Skeletal muscle satellite cell (primary cell): ENCODE measurements around the gene SIRT6.

ENCODE experiments used
- H3K27me3 ChIP-seq: 2 replicates; pipeline ENCODE4 v1.7.0; 2013; ENCODE audit warnings: low read length; ENCODE audit not compliant: control insufficient read depth, insufficient read depth
- H3K36me3 ChIP-seq: 2 replicates; pipeline ENCODE4 v1.7.0; 2013; ENCODE audit warnings: mild to moderate bottlenecking, control low read depth, low read length; ENCODE audit not compliant: insufficient read depth
- H3K4me1 ChIP-seq: 2 replicates; pipeline ENCODE4 v1.7.0; 2013; ENCODE audit warnings: low read length; ENCODE audit not compliant: control insufficient read depth, insufficient read depth
- H3K4me2 ChIP-seq: 2 replicates; pipeline ENCODE4 v1.7.0; 2013; ENCODE audit warnings: mild to moderate bottlenecking, low read length
- H3K4me3 ChIP-seq: 2 replicates; pipeline ENCODE4 v1.7.0; 2013; ENCODE audit warnings: low read length
- H3K9ac ChIP-seq: 2 replicates; pipeline ENCODE4 v1.7.0; 2013; ENCODE audit warnings: mild to moderate bottlenecking, low read depth, low read length, moderate library complexity
- H3K9me3 ChIP-seq: replicated peaks from 2 replicates; pipeline ENCODE4 v1.7.0; 2013; ENCODE audit warnings: mild to moderate bottlenecking, control low read depth, low read length

SIRT6 gene

DNA sequence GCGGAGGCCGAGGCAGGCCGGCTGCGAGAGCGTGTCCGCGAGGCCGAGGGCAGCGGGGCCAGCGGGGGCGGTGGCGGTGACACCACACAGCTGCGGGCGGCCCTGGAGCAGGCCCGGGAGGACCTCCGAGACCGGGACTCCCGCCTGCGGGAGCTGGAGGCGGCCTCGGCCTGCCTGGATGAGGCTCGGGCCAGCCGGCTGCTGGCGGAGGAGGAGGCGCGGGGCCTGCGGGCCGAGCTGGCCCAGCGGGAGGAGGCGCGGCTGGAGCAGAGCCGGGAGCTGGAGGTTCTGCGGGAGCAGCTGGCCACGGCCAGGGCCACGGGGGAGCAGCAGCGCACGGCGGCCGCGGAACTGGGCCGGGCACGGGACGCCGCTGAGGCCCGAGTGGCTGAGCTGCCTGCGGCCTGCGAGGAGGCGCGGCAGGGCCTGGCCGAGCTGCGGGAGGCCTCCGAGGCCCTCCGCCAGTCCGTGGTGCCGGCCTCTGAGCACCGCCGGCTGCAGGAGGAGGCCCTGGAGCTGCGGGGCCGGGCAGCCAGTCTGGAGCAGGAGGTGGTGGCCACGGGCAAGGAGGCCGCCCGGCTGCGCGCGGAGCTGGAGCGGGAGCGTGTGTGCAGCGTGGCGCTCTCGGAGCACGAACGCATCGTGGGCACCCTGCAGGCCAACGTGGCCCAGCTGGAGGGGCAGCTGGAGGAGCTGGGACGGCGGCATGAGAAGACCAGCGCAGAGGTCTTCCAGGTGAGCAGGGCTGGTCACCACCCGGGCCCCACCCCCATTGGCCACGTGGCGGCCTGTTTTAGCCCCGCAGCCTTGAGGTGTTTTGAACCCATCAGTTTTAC lies 35.3 kb upstream of the SIRT6 start:
- no peaks in the 10 kb centered on the region for H3K4me1 ChIP-seq
- no peaks in the 10 kb centered on the region for H3K36me3 ChIP-seq
- no peak overlapping the region for H3K9ac ChIP-seq
- no peaks in the 10 kb centered on the region for H3K9me3 ChIP-seq
- peaks cover 5% of the 10 kb centered on the region for H3K27me3 ChIP-seq
- H3K4me3 ChIP-seq, result no peak overlapping the region
- no peak overlapping the region for H3K4me2 ChIP-seq

DNA sequence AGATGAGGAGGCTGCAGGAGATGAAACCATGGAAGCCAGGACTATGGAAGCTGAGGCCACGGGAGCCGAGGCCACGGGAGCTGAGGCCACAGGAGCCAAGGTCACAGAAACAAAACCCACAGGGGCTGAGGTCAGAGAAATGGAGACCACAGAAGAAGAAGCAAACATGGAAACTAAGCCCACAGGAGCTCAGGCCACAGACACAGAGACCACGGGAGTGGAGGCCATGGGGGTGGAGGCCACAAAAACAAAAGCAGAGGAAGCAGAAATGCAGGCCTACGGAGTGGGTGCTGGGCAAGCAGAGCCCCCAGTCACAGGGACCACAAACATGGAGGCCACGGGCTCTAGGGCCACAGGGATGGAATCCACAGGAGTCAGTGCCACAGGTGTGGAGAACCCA lies 34.5 kb upstream of the SIRT6 start:
- no peaks in the 10 kb centered on the region for H3K36me3 ChIP-seq

DNA sequence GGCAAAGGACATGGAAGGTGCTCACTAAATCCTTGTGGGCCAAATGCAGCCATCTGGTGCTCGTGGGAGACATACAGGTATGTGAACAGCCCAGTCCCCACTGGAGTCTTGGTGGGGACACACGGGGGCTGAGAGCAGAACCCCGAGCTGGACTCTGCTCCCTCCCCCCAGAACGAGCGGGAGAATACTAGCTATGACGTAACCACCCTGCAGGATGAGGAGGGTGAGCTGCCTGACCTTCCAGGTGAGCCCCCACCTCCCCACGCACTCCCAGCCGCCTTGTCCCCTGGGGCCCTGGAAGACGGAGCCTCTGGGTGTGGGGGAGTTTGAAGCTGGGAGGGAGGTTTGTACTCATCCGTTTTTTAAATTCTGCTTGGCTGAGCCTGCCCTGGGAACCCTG lies 33.4 kb upstream of the SIRT6 start:
- Histone ChIP-seq H3K9ac (no peak overlapping the region), H3K4me1 (no peaks in the 10 kb centered on the region), H3K4me3 (no peak overlapping the region), H3K4me2 (no peak overlapping the region), H3K36me3 (no peaks in the 10 kb centered on the region), H3K27me3 (peaks cover 10% of the 10 kb centered on the region), H3K9me3 (no peaks in the 10 kb centered on the region)

More for the DNA sequence above, 34.5 kb upstream of the SIRT6 start:
- H3K4me3 ChIP-seq, result no peak overlapping the region
- no peaks in the 10 kb centered on the region for H3K9me3 ChIP-seq
- H3K4me2 ChIP-seq, result no peak overlapping the region
- H3K4me1 ChIP-seq, result no peaks in the 10 kb centered on the region
- H3K9ac ChIP-seq, result no peak overlapping the region
- peaks cover 10% of the 10 kb centered on the region for H3K27me3 ChIP-seq

DNA sequence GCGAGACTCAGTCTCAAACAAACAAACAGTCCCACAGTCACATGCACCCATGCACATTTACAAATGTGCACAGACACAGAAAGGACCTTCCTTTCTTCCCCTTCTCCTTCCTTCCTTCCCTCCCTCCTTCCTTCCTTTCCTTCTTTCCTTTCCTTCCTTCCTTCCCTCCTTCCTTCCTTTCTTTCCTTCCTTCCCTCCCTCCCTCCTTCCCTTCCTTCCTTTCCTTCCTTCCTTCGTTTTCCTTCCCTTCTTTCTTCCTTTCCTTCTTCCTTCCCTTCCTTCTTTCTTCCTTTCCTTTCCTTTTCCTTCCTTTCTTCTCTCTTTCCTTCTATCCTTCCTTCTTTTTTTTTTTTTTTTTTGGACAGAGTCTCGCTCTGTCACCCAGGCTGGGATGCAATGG lies 30.8 kb upstream of the SIRT6 start:
- H3K4me1 ChIP-seq, result peaks cover 5% of the 10 kb centered on the region
- no peaks in the 10 kb centered on the region for H3K36me3 ChIP-seq
- H3K9ac ChIP-seq, result no peak overlapping the region
- H3K4me2 ChIP-seq, result no peak overlapping the region
- no peaks in the 10 kb centered on the region for H3K9me3 ChIP-seq
- peaks cover 10% of the 10 kb centered on the region for H3K27me3 ChIP-seq
- no peak overlapping the region for H3K4me3 ChIP-seq

DNA sequence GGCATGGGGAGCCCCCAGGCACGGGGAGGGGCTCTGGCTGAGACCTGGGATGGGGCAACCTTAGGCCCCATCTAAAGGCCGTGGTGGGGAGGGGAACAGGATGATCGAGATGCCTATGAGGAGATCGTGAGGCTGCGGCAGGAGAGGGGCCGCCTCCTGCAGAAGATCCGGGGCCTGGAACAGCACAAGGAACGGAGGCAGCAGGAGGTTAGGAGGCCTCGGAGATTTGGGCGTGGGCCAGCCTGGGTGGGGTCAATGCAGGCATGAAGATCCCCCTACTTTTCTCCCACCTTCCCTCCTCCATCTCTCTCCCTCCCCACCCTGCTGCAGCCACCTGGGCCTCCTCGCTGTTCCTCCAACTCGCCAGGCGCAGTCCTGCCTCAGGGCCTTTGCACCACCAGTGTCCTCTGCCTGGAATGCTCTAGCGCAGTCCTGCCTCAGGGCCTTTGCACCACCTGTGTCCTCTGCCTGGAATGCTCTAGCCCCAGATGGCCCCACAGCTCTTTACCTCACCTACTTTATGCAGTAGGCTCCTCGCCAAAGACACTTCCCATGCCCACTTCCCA lies 27.9 kb upstream of the SIRT6 start:
- H3K4me2 ChIP-seq, result no peak overlapping the region
- no peaks in the 10 kb centered on the region for H3K36me3 ChIP-seq
- no peak overlapping the region for H3K4me3 ChIP-seq
- H3K9ac ChIP-seq, result no peak overlapping the region
- H3K9me3 ChIP-seq, result no peaks in the 10 kb centered on the region
- H3K27me3 ChIP-seq, result peaks cover 10% of the 10 kb centered on the region
- H3K4me1 ChIP-seq, result peaks cover 5% of the 10 kb centered on the region

DNA sequence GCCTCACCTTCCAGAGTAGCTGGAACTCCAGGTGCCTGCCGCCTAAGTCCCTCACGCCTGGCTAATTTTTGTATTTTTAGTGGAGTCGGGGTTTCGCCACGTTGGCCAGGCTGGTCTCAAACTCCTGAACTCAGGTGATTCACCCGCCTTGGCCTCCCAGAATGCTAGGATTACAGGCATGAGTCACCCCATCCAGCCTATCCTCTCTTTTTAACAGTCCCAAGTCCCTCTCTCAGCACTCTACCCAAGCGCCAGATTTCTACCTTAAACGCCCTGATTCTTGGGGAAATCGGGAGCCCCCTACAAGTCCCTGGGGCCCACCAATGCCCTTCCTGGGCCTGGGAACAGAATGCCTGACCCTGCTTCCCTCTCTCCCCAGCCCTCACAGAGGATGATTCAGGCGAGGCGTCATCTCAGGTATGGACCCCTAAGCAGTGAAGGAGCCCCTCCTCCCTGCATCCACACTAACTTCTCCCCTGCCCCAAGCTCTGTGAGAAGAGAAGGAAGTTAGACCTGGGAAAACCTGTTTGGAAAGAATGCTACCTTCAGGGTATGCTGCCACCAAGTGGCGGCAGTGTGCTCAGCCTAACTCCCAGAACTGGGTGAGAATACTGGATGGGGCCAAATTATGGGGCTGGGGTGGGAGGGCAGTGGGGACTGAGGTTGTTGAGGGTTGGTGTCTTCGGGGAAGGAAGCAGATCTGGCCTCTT lies 26.2 kb upstream of the SIRT6 start:
- Histone ChIP-seq H3K4me3 (no peak overlapping the region), H3K36me3 (no peaks in the 10 kb centered on the region), H3K27me3 (peaks cover 6% of the 10 kb centered on the region), H3K9me3 (no peaks in the 10 kb centered on the region), H3K4me2 (no peak overlapping the region), H3K9ac (no peak overlapping the region), H3K4me1 (peaks cover 5% of the 10 kb centered on the region)

DNA sequence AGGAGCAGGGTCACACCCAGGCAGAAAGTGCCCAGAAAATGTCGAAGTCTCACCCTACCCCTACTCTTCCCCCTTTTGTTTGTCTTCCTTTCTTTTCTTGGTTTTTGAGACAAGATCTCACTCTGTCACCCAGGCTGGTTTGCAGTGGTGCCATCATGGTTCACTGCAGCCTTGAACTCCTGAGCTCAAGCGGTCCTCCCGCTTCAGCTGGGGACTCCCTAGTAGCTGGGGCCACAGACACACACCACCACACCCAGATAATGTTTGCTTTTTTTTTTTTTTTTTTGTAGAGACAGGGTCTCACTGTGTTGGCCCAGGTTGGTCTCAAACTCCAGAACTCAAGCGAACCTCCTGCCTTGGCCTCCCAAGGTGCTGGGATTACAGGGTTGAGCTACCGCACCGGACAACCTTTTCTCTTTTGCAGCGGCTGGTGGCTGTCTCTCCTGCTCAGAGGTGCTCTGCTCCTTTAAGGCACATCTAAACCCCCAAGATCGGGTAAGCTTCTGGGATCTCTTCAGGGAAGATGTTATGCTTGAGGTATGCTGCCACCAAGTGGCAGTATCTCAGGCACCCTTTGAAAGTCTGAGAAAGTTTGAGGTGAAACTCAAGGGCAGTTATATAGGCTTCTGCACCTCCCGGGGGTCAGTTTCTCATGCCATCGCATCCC lies 24.6 kb upstream of the SIRT6 start:
- Histone ChIP-seq H3K27me3 (peaks cover under 1% of the 10 kb centered on the region), H3K9ac (no peak overlapping the region), H3K4me1 (peaks cover 5% of the 10 kb centered on the region), H3K36me3 (no peaks in the 10 kb centered on the region), H3K9me3 (no peaks in the 10 kb centered on the region), H3K4me3 (no peak overlapping the region), H3K4me2 (no peak overlapping the region)

DNA sequence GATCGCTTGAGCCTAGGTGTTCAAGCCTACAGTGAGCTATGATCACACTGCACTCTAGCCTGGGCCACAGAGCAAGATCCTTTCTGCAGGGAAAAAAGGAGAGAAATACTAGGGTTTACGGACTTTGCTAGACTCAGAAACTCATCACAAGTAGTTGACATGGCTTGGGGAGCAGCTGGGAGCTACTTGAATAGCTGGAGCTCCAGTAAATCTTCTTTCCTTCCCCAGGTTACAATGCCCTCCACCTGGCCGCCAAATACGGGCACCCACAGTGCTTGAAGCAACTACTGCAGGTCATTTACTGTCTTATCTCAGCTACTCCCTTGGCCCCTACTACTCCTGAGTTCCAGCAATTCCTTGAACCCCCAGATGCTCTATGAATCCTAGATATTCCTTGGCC lies 19.4 kb upstream of the SIRT6 start:
- Histone ChIP-seq H3K36me3 (no peaks in the 10 kb centered on the region), H3K4me2 (no peak overlapping the region), H3K9me3 (no peaks in the 10 kb centered on the region), H3K4me1 (no peaks in the 10 kb centered on the region), H3K4me3 (no peak overlapping the region), H3K9ac (no peak overlapping the region), H3K27me3 (peaks cover 39% of the 10 kb centered on the region)

DNA sequence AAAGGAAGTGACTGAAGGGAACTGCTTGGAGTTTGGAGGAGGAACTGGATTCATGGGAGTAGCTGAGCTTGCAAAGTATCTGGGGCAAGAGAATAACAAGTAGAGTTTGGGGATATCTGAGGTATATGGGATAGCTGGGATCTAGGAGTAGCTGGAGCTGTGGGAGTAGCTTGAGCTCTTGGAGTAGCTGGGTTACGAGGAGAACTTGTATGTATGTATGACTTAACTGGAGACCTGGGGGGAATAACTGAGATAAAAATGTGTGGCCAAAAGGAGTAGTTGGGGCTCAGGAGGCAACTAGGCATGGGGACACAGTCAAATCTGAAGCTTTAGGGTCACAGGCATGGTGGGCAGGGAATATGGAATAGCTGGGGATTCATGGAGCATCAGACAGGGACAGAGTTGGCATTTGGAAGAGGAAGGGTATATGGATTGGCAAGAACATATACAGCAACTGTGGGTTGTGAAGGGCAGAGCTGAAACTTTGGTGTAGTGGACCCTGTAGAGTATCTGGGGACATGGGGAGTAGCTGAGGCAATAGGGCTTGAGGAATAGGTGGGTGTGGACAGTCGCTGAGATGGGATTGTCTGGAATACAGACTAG lies 18.7 kb upstream of the SIRT6 start:
- no peaks in the 10 kb centered on the region for H3K9me3 ChIP-seq
- no peak overlapping the region for H3K4me2 ChIP-seq
- H3K4me1 ChIP-seq, result no peaks in the 10 kb centered on the region
- H3K4me3 ChIP-seq, result no peak overlapping the region
- H3K9ac ChIP-seq, result no peak overlapping the region
- peaks cover 39% of the 10 kb centered on the region for H3K27me3 ChIP-seq
- no peaks in the 10 kb centered on the region for H3K36me3 ChIP-seq

DNA sequence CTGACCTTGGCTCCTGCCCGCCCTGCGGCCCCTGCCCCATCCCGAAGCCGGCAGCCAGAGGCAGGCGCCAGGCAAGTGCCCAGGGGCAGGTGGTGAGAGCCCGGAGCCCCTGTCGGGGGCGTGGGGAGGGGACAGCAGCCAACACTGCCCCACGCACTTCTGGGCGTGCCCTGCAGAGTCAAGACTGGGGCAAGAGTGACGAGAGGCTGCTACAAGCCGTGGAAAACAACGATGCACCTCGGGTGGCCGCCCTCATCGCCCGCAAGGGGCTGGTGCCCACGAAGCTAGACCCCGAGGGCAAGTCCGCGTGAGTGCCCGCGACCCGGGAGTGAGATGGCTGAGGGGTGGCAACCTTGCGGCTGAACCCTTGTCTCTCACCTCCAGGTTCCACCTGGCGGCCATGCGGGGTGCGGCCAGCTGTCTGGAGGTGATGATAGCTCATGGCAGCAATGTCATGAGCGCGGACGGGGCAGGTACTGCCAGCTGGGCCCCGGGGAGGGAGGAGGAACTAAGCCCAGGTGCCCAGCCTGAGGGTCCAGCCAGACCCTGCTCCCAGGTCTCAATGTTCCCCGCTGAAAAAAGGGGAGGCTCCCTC lies 17.4 kb upstream of the SIRT6 start:
- Histone ChIP-seq H3K27me3 (peaks cover 48% of the 10 kb centered on the region), H3K4me2 (no peak overlapping the region), H3K9ac (no peak overlapping the region), H3K36me3 (no peaks in the 10 kb centered on the region), H3K9me3 (no peaks in the 10 kb centered on the region), H3K4me1 (no peaks in the 10 kb centered on the region), H3K4me3 (no peak overlapping the region)
